Measurements from ENCODE around the gene AJM1.
"Not testable (repeated sequence)": the region's sequence is repeated elsewhere in the genome, so short reads cannot be mapped to it uniquely, and the experiment has no call there.

AJM1 gene

GRCh38 chr9:136867480-136867879 is 25.2 kb downstream of the AJM1 start:
- Mint-ChIP-seq H3K9me3 (peaks cover 23% of the 10 kb centered on the region), H3K36me3 (ENCODE audit: low read depth) (peaks cover 25% of the 10 kb centered on the region), H3K4me3 (peak overlapping the region; percentile 69 to 80 (median 70)), H3K4me1 (peaks cover 4% of the 10 kb centered on the region), H3K27me3 (ENCODE audit: low read depth) (peaks cover 4% of the 10 kb centered on the region), H3K27ac (no peak overlapping the region)
- TF ChIP-seq, protein P1, sequence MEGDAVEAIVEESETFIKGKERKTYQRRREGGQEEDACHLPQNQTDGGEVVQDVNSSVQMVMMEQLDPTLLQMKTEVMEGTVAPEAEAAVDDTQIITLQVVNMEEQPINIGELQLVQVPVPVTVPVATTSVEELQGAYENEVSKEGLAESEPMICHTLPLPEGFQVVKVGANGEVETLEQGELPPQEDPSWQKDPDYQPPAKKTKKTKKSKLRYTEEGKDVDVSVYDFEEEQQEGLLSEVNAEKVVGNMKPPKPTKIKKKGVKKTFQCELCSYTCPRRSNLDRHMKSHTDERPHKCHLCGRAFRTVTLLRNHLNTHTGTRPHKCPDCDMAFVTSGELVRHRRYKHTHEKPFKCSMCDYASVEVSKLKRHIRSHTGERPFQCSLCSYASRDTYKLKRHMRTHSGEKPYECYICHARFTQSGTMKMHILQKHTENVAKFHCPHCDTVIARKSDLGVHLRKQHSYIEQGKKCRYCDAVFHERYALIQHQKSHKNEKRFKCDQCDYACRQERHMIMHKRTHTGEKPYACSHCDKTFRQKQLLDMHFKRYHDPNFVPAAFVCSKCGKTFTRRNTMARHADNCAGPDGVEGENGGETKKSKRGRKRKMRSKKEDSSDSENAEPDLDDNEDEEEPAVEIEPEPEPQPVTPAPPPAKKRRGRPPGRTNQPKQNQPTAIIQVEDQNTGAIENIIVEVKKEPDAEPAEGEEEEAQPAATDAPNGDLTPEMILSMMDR (IDR thresholded peaks at IDR 0.05; ENCODE audit: unreplicated experiment in 3 of 3): no peak

DNA sequence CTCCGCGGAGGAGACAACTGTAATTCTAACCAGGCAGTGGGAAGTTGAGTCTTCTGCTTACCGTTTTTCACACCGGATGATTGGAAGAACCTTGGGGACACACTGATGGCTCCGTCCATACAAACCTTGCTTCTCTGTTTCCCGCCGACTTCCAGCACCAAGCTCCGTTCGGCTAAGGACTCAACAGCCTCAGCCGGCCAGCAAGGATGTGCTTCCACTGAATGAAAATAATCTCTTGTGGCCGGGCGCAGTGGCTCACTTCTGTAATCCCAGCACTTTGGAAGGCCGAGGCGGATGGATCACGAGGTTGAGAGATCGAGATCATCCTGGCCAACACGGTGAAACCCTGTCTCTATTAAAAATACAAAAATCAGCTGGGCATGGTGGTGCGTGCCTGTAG is 25.6 kb downstream of the AJM1 start:
- Mint-ChIP-seq H3K9me3 (peaks cover 25% of the 10 kb centered on the region), H3K27ac (no peak overlapping the region), H3K36me3 (ENCODE audit: low read depth) (peaks cover 25% of the 10 kb centered on the region), H3K4me1 (peaks cover 4% of the 10 kb centered on the region), H3K27me3 (ENCODE audit: low read depth) (peaks cover 4% of the 10 kb centered on the region), H3K4me3 (peak overlapping the region; percentile 69 to 80 (median 70))
- TF ChIP-seq, protein P1 (IDR thresholded peaks at IDR 0.05; ENCODE audit: unreplicated experiment in 3 of 3): no peak

DNA sequence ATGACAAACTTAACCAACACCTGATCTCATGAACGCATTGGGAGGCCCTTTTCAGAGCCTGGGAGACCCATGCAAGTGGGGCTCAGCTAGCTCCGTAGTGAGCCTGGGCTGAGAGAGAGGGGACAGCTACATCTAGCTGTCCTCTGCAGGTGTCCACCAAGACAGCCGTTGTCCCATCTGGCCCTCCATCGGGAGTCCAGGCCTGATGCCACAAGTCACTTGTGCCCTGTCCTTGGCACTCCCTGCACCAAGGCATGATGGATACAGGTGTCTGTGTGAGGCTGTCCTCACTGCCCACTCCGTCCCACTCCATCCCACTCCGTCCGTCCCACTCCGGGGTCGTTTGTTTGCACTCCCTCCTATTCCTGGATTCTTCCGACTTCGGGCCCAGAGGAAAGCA is 26.4 kb downstream of the AJM1 start:
- TF ChIP-seq, protein P1 (IDR thresholded peaks at IDR 0.05; ENCODE audit: unreplicated experiment in 3 of 3): no peak
- H3K4me1 Mint-ChIP-seq: peaks cover 4% of the 10 kb centered on the region
- peaks cover 24% of the 10 kb centered on the region for H3K36me3 Mint-ChIP-seq (ENCODE audit: low read depth)
- peaks cover 4% of the 10 kb centered on the region for H3K27me3 Mint-ChIP-seq (ENCODE audit: low read depth)
- peak overlapping the region; percentile 72 to 84 (median 80) for H3K4me3 Mint-ChIP-seq
- peaks cover 25% of the 10 kb centered on the region for H3K9me3 Mint-ChIP-seq
- H3K27ac Mint-ChIP-seq: peak overlapping the region; percentile 57 to 71 (median 61)

DNA sequence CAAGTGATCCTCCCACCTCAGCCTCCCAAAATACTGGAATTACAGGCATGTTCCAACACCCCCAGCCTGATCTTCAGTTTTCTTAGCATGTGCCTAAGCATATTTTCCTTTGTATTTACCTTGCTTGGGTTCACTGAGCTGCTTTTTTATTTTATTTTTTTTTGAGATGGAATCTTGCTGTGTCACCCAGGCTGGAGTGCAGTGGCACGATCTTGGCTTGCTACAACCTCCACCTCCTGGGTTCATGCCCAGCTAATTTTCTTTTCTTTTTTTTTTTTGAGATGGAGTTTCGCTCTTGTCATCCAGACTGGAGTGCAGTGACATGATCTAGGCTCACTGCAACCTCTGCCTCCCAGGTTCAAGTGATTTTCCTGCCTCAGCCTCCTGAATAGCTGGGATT is 27.3 kb downstream of the AJM1 start:
- Mint-ChIP-seq H3K4me3 (peak overlapping the region in 1 of 3 experiments; percentile 84), H3K36me3 (ENCODE audit: low read depth) (peaks cover 21% of the 10 kb centered on the region), H3K9me3 (peaks cover 25% of the 10 kb centered on the region)
- not testable (repeated sequence) for H3K27ac Mint-ChIP-seq; H3K4me1 Mint-ChIP-seq; H3K27me3 Mint-ChIP-seq (ENCODE audit: low read depth)

GRCh38 chr9:136875155-136875554 is 32.9 kb downstream of the AJM1 start:
- Mint-ChIP-seq H3K4me1 (no peaks in the 10 kb centered on the region), H3K9me3 (peaks cover 18% of the 10 kb centered on the region), H3K36me3 (ENCODE audit: low read depth) (peaks cover 4% of the 10 kb centered on the region), H3K4me3 (no peak overlapping the region), H3K27me3 (ENCODE audit: low read depth) (peaks cover 6% of the 10 kb centered on the region), H3K27ac (no peak overlapping the region)
- TF ChIP-seq, protein P1 (IDR thresholded peaks at IDR 0.05; ENCODE audit: unreplicated experiment in 3 of 3): no peak

DNA sequence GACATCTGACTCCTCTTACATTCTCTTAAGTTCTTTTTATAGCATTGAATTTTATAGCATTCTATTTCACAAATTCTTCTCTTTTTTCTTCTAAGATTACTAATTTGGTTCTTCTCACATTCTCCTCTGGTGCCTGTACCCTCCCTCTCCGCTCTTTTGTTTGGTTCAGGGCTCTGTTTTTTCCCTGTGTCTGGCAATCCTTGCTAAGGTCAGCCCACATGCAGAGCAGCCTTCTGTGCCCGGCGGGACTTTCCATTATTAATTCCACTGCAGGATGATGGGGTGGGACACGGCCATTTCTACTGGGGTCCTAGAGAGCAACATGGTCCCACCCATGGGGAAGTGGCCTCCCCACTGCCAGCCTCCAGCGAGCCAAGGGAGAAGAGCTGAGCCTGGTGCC is 34.2 kb downstream of the AJM1 start:
- H3K4me3 Mint-ChIP-seq: no peak overlapping the region
- H3K4me1 Mint-ChIP-seq: no peaks in the 10 kb centered on the region
- TF ChIP-seq, protein P1 (IDR thresholded peaks at IDR 0.05; ENCODE audit: unreplicated experiment in 3 of 3): no peak
- H3K36me3 Mint-ChIP-seq (ENCODE audit: low read depth): no peaks in the 10 kb centered on the region
- H3K27ac Mint-ChIP-seq: no peak overlapping the region
- peaks cover 6% of the 10 kb centered on the region for H3K27me3 Mint-ChIP-seq (ENCODE audit: low read depth)
- peaks cover 14% of the 10 kb centered on the region for H3K9me3 Mint-ChIP-seq
